Thyroid gland (tissue), 4 donors: ENCODE results near the gene CACNA2D3. TPM values are rescaled to one million over a fixed set of nuclear protein-coding genes. Genes with fewer than 3 reads are reported as not detected.

Source experiments
- DNase-seq, 2 donors: peaks; one replicate each; pipeline ENCODE4 v3.0.0-alpha.2; 2019
- H3K27ac ChIP-seq, 3 donors: fragments of 200-600 bp; sonication (generic); 1 replicate in 2 of 3; 2 replicates in 1 of 3; pipeline ENCODE4 v1.5.1; 2016 to 2019; ENCODE audit warnings: mild to moderate bottlenecking in 1 of 3, moderate library complexity in 1 of 3
- H3K27me3 ChIP-seq: fragments of 200-600 bp; sonication (generic); one replicate; pipeline ENCODE4 v1.5.1; 2019
- H3K36me3 ChIP-seq, 2 donors: fragments of 200-600 bp; sonication (generic); one replicate each; pipeline ENCODE4 v1.5.1; 2016 to 2019
- H3K4me1 ChIP-seq, 2 donors: fragments of 200-600 bp; sonication (generic); one replicate each; pipeline ENCODE4 v1.5.1; 2017 to 2019
- H3K4me3 ChIP-seq, 3 donors: fragments of 200-600 bp; sonication (generic); replicated peaks in 1 of 3; 1 replicate in 2 of 3; 2 replicates in 1 of 3; pipeline ENCODE4 v1.5.1; 2016; ENCODE audit warnings: mild to moderate bottlenecking in 1 of 3
- H3K9me3 ChIP-seq: fragments of 200-600 bp; sonication (generic); one replicate; pipeline ENCODE4 v1.5.1; 2017
- CTCF ChIP-seq, 6 experiments: fragments of 200-600 bp in 3 of 6; fragments of 450-650 bp in 3 of 6; sonication (generic) in 3 of 6; IDR thresholded peaks; one replicate each; pipeline ENCODE4 v1.5.1; 2016 to 2019; ENCODE audit warnings: antibody characterized with exemption in 6 of 6, mild to moderate bottlenecking in 2 of 6, inconsistent platforms in 1 of 6, moderate library complexity in 1 of 6
- POLR2A ChIP-seq, 2 donors: fragments of 450-650 bp; IDR thresholded peaks; one replicate each; pipeline ENCODE4 v1.6.1; 2017; ENCODE audit warnings: antibody characterized with exemption in 2 of 2, mild to moderate bottlenecking in 2 of 2, moderate library complexity in 1 of 2
- WGBS, 2 donors: methylation state at CpG; one replicate each; pipeline ENCODE4 v1.1.5; 2017; 5-methylcytosine and 5-hydroxymethylcytosine counted together
- intact Hi-C: fragments of 100-400 bp; cut with DNase I; formaldehyde crosslinking; loops from one replicate; pipeline ENCODE4 v1.15.1; 2023
- total RNA-seq, 4 donors: library from RNA; depleted of rRNA; stranded (reverse); fragments of >200 nt; gene quantifications; one replicate each; pipeline ENCODE4 v1.2.3, GENCODE V29; 2016

The CACNA2D3 gene
- total RNA-seq, 4 donors from 2014 or later: 2.9 to 4.8 (median 4.5) TPM

GRCh38 chr3:54764911-54765310, 642.6 kb downstream of the CACNA2D3 start:
- no peaks in the 10 kb centered on the region for H3K9me3 ChIP-seq
- no peaks in the 10 kb centered on the region for H3K27me3 ChIP-seq
- no peak overlapping the region for H3K4me3 ChIP-seq
- intact Hi-C loops: no loop called here
- H3K36me3 ChIP-seq: no peaks in the 10 kb centered on the region
- DNase-seq: no peak
- TF ChIP-seq POLR2A (IDR thresholded peaks at IDR 0.05): no peak
- TF ChIP-seq CTCF (IDR thresholded peaks at IDR 0.05): no peak
- no peaks in the 10 kb centered on the region for H3K4me1 ChIP-seq
- no peak overlapping the region for H3K27ac ChIP-seq

GRCh38 chr3:54771050-54771449, 648.7 kb downstream of the CACNA2D3 start:
- H3K27ac ChIP-seq: no peak overlapping the region
- no peak overlapping the region for H3K4me3 ChIP-seq
- 79 to 82% methylated on average over 2 of the region's 2 CpGs for WGBS, 2 donors
- intact Hi-C loops: no loop called here
- no peaks in the 10 kb centered on the region for H3K9me3 ChIP-seq
- TF ChIP-seq CTCF (IDR thresholded peaks at IDR 0.05): no peak
- H3K27me3 ChIP-seq: no peaks in the 10 kb centered on the region
- H3K4me1 ChIP-seq: no peaks in the 10 kb centered on the region
- no peak for DNase-seq
- H3K36me3 ChIP-seq: no peaks in the 10 kb centered on the region

- no peak for TF ChIP-seq CTCF (IDR thresholded peaks at IDR 0.05)
- TF ChIP-seq POLR2A (IDR thresholded peaks at IDR 0.05): no peak
- WGBS, 2 donors: 83 to 94% methylated on average over 2 of the region's 2 CpGs
- no peak overlapping the region for H3K4me3 ChIP-seq
- H3K27me3 ChIP-seq: no peaks in the 10 kb centered on the region
- H3K36me3 ChIP-seq: no peaks in the 10 kb centered on the region
- H3K27ac ChIP-seq: no peak overlapping the region
- no peak for DNase-seq
- H3K9me3 ChIP-seq: no peaks in the 10 kb centered on the region
- H3K4me1 ChIP-seq: no peaks in the 10 kb centered on the region
- intact Hi-C loops: no loop called here
Observed at GRCh38 chr3:54772051-54772450, 649.7 kb downstream of the CACNA2D3 start.

- no peaks in the 10 kb centered on the region for H3K36me3 ChIP-seq
- DNase-seq: no peak
- intact Hi-C loops: no loop called here
- TF ChIP-seq POLR2A (IDR thresholded peaks at IDR 0.05) (no peak), CTCF (IDR thresholded peaks at IDR 0.05) (no peak)
- no peak overlapping the region for H3K27ac ChIP-seq
- H3K9me3 ChIP-seq: no peaks in the 10 kb centered on the region
- H3K27me3 ChIP-seq: no peaks in the 10 kb centered on the region
- WGBS, 2 donors: 84 to 88% methylated on average over 2 of the region's 2 CpGs
- no peak overlapping the region for H3K4me3 ChIP-seq
- H3K4me1 ChIP-seq: no peaks in the 10 kb centered on the region
Observed at GRCh38 chr3:54772746-54773145, 650.4 kb downstream of the CACNA2D3 start.

- no peaks in the 10 kb centered on the region for H3K9me3 ChIP-seq
- no peak for DNase-seq
- intact Hi-C loops: no loop called here
- no peaks in the 10 kb centered on the region for H3K27me3 ChIP-seq
- H3K4me1 ChIP-seq: no peaks in the 10 kb centered on the region
- H3K36me3 ChIP-seq: no peaks in the 10 kb centered on the region
- no peak for TF ChIP-seq CTCF (IDR thresholded peaks at IDR 0.05)
- no peak for TF ChIP-seq POLR2A (IDR thresholded peaks at IDR 0.05)
- H3K4me3 ChIP-seq: no peak overlapping the region
- H3K27ac ChIP-seq: no peak overlapping the region
- WGBS, 2 donors: 67 to 77% methylated on average over 4 of the region's 4 CpGs
Observed at GRCh38 chr3:54773271-54773670, 650.9 kb downstream of the CACNA2D3 start.
